Duodenal mucosa (tissue), 2 donors: ENCODE results near the gene TMEM247.

ENCODE experiments used
- H3K27ac ChIP-seq: one replicate; pipeline ENCODE4 v1.7.0; 2013; ENCODE audit warnings: low read depth, low read length
- H3K27me3 ChIP-seq, 2 donors: one replicate each; pipeline ENCODE4 v1.7.0; 2013; ENCODE audit warnings: low read length in 2 of 2, control low read depth in 1 of 2; ENCODE audit not compliant: insufficient read depth in 2 of 2, control insufficient read depth in 1 of 2
- H3K36me3 ChIP-seq, 2 donors: one replicate each; pipeline ENCODE4 v1.7.0; 2013; ENCODE audit warnings: low read length in 2 of 2, control low read depth in 1 of 2; ENCODE audit not compliant: insufficient read depth in 2 of 2, control insufficient read depth in 1 of 2
- H3K4me1 ChIP-seq, 2 donors: one replicate each; pipeline ENCODE4 v1.7.0; 2013; ENCODE audit warnings: low read length in 2 of 2, control low read depth in 1 of 2; ENCODE audit not compliant: insufficient read depth in 2 of 2, control insufficient read depth in 1 of 2
- H3K4me3 ChIP-seq, 2 donors: one replicate each; pipeline ENCODE4 v1.7.0; 2013; ENCODE audit warnings: low read length in 2 of 2, low read depth in 1 of 2
- H3K9ac ChIP-seq, 2 donors: one replicate each; pipeline ENCODE4 v1.7.0; 2013; ENCODE audit warnings: low read length in 2 of 2, low read depth in 1 of 2
- H3K9me3 ChIP-seq, 2 donors: one replicate each; pipeline ENCODE4 v1.7.0; 2013; ENCODE audit warnings: low read length in 2 of 2, control low read depth in 1 of 2; ENCODE audit not compliant: control insufficient read depth in 1 of 2

TMEM247 gene

GRCh38 chr2:46508312-46508711, 28.9 kb downstream of the TMEM247 start:
- H3K9me3 ChIP-seq = no peaks in the 10 kb centered on the region
- H3K27me3 ChIP-seq = no peaks in the 10 kb centered on the region
- H3K36me3 ChIP-seq = no peaks in the 10 kb centered on the region
- no peak overlapping the region for H3K4me3 ChIP-seq
- H3K9ac ChIP-seq = no peak overlapping the region
- H3K4me1 ChIP-seq = no peaks in the 10 kb centered on the region
- no peak overlapping the region for H3K27ac ChIP-seq

GRCh38 chr2:46508759-46509158, 29.4 kb downstream of the TMEM247 start:
- Histone ChIP-seq H3K4me3 (no peak overlapping the region), H3K4me1 (no peaks in the 10 kb centered on the region), H3K27me3 (no peaks in the 10 kb centered on the region), H3K27ac (no peak overlapping the region), H3K36me3 (no peaks in the 10 kb centered on the region), H3K9ac (no peak overlapping the region), H3K9me3 (no peaks in the 10 kb centered on the region)

GRCh38 chr2:46509804-46510203, 30.4 kb downstream of the TMEM247 start:
- Histone ChIP-seq H3K36me3 (no peaks in the 10 kb centered on the region), H3K27ac (no peak overlapping the region), H3K9me3 (peaks cover 0 to 7% of the 10 kb centered on the region in 2 donors), H3K4me1 (no peaks in the 10 kb centered on the region), H3K9ac (no peak overlapping the region), H3K4me3 (no peak overlapping the region), H3K27me3 (no peaks in the 10 kb centered on the region)

- no peaks in the 10 kb centered on the region for H3K27me3 ChIP-seq
- H3K4me1 ChIP-seq = no peaks in the 10 kb centered on the region
- H3K27ac ChIP-seq = no peak overlapping the region
- H3K36me3 ChIP-seq = no peaks in the 10 kb centered on the region
- no peak overlapping the region for H3K9ac ChIP-seq
- H3K4me3 ChIP-seq = no peak overlapping the region
- peaks cover 2 to 8% of the 10 kb centered on the region in 2 donors for H3K9me3 ChIP-seq
Measured at GRCh38 chr2:46510598-46511177, 31.3 kb downstream of the TMEM247 start.

- H3K27ac ChIP-seq = no peak overlapping the region
- no peak overlapping the region for H3K4me3 ChIP-seq
- no peak overlapping the region for H3K9ac ChIP-seq
Measured at GRCh38 chr2:46512185-46512584, 32.8 kb downstream of the TMEM247 start.

GRCh38 chr2:46514738-46515137, 35.4 kb downstream of the TMEM247 start:
- no peak overlapping the region for H3K9ac ChIP-seq
- H3K27me3 ChIP-seq = no peaks in the 10 kb centered on the region
- H3K36me3 ChIP-seq = no peaks in the 10 kb centered on the region
- no peak overlapping the region for H3K4me3 ChIP-seq
- H3K4me1 ChIP-seq = no peaks in the 10 kb centered on the region
- H3K27ac ChIP-seq = no peak overlapping the region
- peaks cover 6 to 21% of the 10 kb centered on the region in 2 donors for H3K9me3 ChIP-seq

More at GRCh38 chr2:46512185-46512584, 32.8 kb downstream of the TMEM247 start:
- no peaks in the 10 kb centered on the region for H3K36me3 ChIP-seq
- no peaks in the 10 kb centered on the region for H3K4me1 ChIP-seq
- H3K9me3 ChIP-seq = peaks cover 6 to 21% of the 10 kb centered on the region in 2 donors
- H3K27me3 ChIP-seq = no peaks in the 10 kb centered on the region

- Histone ChIP-seq H3K36me3 (no peaks in the 10 kb centered on the region), H3K4me1 (no peaks in the 10 kb centered on the region), H3K4me3 (no peak overlapping the region), H3K9me3 (peaks cover 6 to 21% of the 10 kb centered on the region in 2 donors), H3K27ac (no peak overlapping the region), H3K9ac (no peak overlapping the region), H3K27me3 (no peaks in the 10 kb centered on the region)
Measured at GRCh38 chr2:46517485-46517884, 38.1 kb downstream of the TMEM247 start.

- no peaks in the 10 kb centered on the region for H3K27me3 ChIP-seq
- no peak overlapping the region for H3K9ac ChIP-seq
- no peaks in the 10 kb centered on the region for H3K36me3 ChIP-seq
- no peak overlapping the region for H3K27ac ChIP-seq
- no peak overlapping the region for H3K4me3 ChIP-seq
- H3K9me3 ChIP-seq = peaks cover 6 to 21% of the 10 kb centered on the region in 2 donors
- no peaks in the 10 kb centered on the region for H3K4me1 ChIP-seq
Measured at GRCh38 chr2:46518861-46519260, 39.5 kb downstream of the TMEM247 start.

GRCh38 chr2:46519265-46519664, 39.9 kb downstream of the TMEM247 start:
- H3K4me1 ChIP-seq = no peaks in the 10 kb centered on the region
- no peaks in the 10 kb centered on the region for H3K36me3 ChIP-seq
- no peak overlapping the region for H3K4me3 ChIP-seq
- H3K27me3 ChIP-seq = no peaks in the 10 kb centered on the region
- no peak overlapping the region for H3K9ac ChIP-seq
- H3K9me3 ChIP-seq = peaks cover 6 to 20% of the 10 kb centered on the region in 2 donors
- H3K27ac ChIP-seq = no peak overlapping the region

- no peak overlapping the region for H3K4me3 ChIP-seq
- H3K4me1 ChIP-seq = no peaks in the 10 kb centered on the region
- no peak overlapping the region for H3K9ac ChIP-seq
- H3K9me3 ChIP-seq = peaks cover 6 to 13% of the 10 kb centered on the region in 2 donors
- no peaks in the 10 kb centered on the region for H3K27me3 ChIP-seq
- no peaks in the 10 kb centered on the region for H3K36me3 ChIP-seq
- no peak overlapping the region for H3K27ac ChIP-seq
Measured at GRCh38 chr2:46520130-46520711, 40.9 kb downstream of the TMEM247 start.
